RWPE2 (cell line): ENCODE results near the gene ASPG.

Experiments used
- ATAC-seq: fragments of 200-7000 bp; cut with Tn5 transposase; 3 replicates; pipeline ENCODE4 v1.9.1; 2021; ENCODE audit warnings: low read depth
- DNase-seq: peaks from one replicate; pipeline ENCODE4 v3.0.0-alpha.2; 2020; ENCODE audit warnings: low spot score
- H3K27ac ChIP-seq: fragments of 450-650 bp; 2 replicates; pipeline ENCODE4 v1.5.1; 2017; ENCODE audit warnings: mild to moderate bottlenecking; ENCODE audit not compliant: poor library complexity, severe bottlenecking
- H3K27me3 ChIP-seq: fragments of 250-450 bp; sonication (Bioruptor Pico); 2 replicates; pipeline ENCODE4 v1.5.1; 2021; ENCODE audit warnings: mild to moderate bottlenecking, moderate library complexity; ENCODE audit not compliant: insufficient read depth, poor library complexity, severe bottlenecking
- H3K36me3 ChIP-seq: fragments of 250-450 bp; sonication (Bioruptor Pico); 2 replicates; pipeline ENCODE4 v1.5.1; 2020; ENCODE audit warnings: low read depth, mild to moderate bottlenecking, moderate library complexity
- H3K4me1 ChIP-seq: fragments of 250-450 bp; sonication (Bioruptor Pico); 2 replicates; pipeline ENCODE4 v1.5.1; 2021; ENCODE audit warnings: mild to moderate bottlenecking, moderate library complexity; ENCODE audit not compliant: insufficient read depth, poor library complexity, severe bottlenecking
- H3K4me3 ChIP-seq: fragments of 250-450 bp; sonication (Bioruptor Pico); 2 replicates; pipeline ENCODE4 v1.5.1; 2021; ENCODE audit warnings: mild to moderate bottlenecking, moderate library complexity; ENCODE audit not compliant: severe bottlenecking
- H3K9me3 ChIP-seq: fragments of 250-450 bp; sonication (Bioruptor Pico); 2 replicates; pipeline ENCODE4 v1.5.1; 2021; ENCODE audit warnings: mild to moderate bottlenecking, moderate library complexity; ENCODE audit not compliant: severe bottlenecking
- CTCF ChIP-seq: fragments of 450-650 bp; IDR thresholded peaks from one replicate; pipeline ENCODE4 v1.5.1; 2017; ENCODE audit warnings: mild to moderate bottlenecking, moderate library complexity; ENCODE audit not compliant: poor library complexity, severe bottlenecking

Gene ASPG

GRCh38 chr14:104116756-104117340, 31.3 kb downstream of the ASPG start:
- no peak for TF ChIP-seq CTCF
- Histone ChIP-seq H3K4me1 (peaks cover 4% of the 10 kb centered on the region), H3K27ac (peak overlapping the region; percentile 6), H3K9me3 (no peaks in the 10 kb centered on the region), H3K36me3 (no peaks in the 10 kb centered on the region), H3K27me3 (peaks cover 7% of the 10 kb centered on the region), H3K4me3 (peak overlapping the region; percentile 69)
- DNase-seq (peak; percentile 73), ATAC-seq (peak; percentile 60)

DNA sequence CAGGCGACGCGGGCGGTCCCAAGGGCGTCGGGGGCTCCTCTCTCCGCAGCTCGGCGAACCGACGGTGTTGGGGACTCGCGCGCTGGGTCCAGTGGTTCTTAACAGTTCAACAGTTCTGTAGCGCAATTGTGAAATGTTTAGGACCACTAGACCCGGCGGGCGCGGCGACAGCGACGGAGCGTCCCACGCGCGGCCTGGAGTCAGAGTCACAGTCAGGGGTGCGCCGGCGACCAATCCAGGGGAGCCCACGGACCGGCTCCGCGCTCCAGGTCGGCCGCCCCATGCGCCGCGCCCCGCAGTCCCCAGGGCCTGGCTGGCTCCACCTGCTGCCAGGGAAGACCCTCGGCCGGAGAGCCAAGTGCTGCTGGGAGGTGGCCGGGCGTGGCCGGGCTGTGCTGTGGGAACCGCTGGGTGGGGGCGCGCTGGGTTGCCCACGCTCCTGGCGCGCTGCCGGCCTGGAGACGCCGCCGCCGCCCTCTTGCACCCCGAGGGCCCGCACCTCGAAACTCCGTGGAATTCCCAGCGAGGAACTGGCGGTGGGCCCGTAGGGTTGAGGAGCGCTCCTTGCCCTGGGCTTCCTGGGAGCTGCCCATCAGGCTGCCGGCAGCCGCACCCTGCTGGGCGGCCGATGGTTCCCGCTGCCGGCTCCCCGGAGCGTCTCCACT, 32.0 kb downstream of the ASPG start:
- no peak overlapping the region for H3K27ac ChIP-seq
- TF ChIP-seq CTCF = no peak
- H3K27me3 ChIP-seq = peaks cover 7% of the 10 kb centered on the region
- no peaks in the 10 kb centered on the region for H3K36me3 ChIP-seq
- DNase-seq (peak; percentile 57), ATAC-seq (no peak)
- peak overlapping the region; percentile 69 for H3K4me3 ChIP-seq
- no peaks in the 10 kb centered on the region for H3K9me3 ChIP-seq
- peaks cover 4% of the 10 kb centered on the region for H3K4me1 ChIP-seq

DNA sequence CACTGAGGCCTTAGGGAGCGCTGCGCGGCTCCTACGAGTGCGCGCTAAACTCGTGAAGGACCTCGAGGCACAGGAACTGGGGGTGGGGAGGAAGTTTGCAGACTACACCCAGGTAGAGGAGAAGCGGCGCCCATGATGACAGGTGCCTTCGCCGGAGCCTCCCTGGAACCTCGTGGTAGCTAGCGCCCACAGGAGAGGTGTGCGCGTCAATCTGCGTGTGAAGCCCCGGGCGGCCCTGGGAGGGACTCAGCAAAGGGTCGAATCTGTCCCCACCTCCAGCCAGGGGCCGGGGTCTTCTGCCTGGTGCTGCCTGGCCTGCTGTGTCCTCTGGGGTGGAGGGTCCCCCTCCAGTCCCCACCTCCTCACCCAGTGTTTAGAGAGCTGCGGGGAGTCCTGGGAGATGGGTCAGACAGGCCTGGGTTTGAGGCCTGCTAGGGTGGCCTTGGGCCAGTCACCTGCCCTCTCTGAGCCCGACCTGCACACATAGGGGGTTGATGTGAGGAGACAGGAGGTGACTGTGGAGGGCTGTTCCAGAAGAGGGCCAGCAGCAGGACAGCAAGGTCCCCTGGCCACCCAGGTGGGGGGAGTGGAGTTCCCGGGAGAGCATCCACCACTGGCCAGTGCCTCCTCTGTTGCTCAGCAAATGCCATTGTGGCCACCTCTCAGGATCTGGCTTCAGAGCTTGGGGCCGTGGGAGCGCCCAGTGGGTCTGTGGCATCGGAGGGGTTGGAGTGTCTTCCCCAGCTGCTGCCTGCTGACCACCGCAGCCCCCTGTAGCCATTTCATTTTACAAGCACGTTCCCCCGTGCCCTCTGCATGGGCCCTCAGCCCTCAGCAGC, 32.7 kb downstream of the ASPG start:
- H3K36me3 ChIP-seq = no peaks in the 10 kb centered on the region
- ATAC-seq = no peak
- peaks cover 7% of the 10 kb centered on the region for H3K27me3 ChIP-seq
- H3K4me3 ChIP-seq = no peak overlapping the region
- no peaks in the 10 kb centered on the region for H3K9me3 ChIP-seq
- peaks cover 4% of the 10 kb centered on the region for H3K4me1 ChIP-seq
- no peak for TF ChIP-seq CTCF
- no peak overlapping the region for H3K27ac ChIP-seq
- DNase-seq = peak; percentile 80

- DNase-seq (peak; percentile 62), ATAC-seq (no peak)
- Histone ChIP-seq H3K36me3 (no peaks in the 10 kb centered on the region; the same call in 1 of the 2 replicates), H3K27me3 (peaks cover 7% of the 10 kb centered on the region), H3K27ac (no peak overlapping the region), H3K4me3 (no peak overlapping the region), H3K4me1 (peaks cover 4% of the 10 kb centered on the region), H3K9me3 (peaks cover 7% of the 10 kb centered on the region)
- TF ChIP-seq CTCF = no peak
Observed at GRCh38 chr14:104119119-104119487, 33.6 kb downstream of the ASPG start.
